Measurements from ENCODE around the gene SSR3. TPM values are rescaled to one million over a fixed set of nuclear protein-coding genes. Genes with fewer than 3 reads are reported as not detected.

The SSR3 gene
- total RNA-seq, 1 donor from 2014 or later: 562 TPM

DNA sequence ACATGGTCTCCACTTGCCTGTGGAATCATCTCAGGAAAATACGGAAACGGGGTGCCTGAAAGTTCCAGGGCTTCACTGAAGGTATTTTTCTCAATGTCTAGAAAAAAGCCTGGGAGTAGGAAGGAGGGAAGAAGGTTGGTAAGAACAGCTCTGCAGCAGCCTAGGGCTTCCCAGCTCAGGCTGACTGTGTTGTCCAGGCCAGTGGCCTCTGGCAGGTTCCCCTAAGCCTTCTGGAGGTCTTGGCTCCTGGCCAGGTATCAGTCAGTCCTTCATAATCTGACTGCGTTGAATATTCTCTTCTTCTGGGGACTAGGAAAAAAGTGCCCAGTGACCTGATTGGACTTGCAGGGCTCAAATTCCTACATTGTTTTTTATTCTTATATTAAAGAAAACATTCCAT is 38.6 kb downstream of the SSR3 start:
- Mint-ChIP-seq H3K9me3 (ENCODE audit: unreplicated experiment) (no peaks in the 10 kb centered on the region), H3K27me3 (ENCODE audit: low read depth, unreplicated experiment) (no peaks in the 10 kb centered on the region), H3K4me1 (ENCODE audit: low read depth, unreplicated experiment) (peaks cover 10% of the 10 kb centered on the region), H3K27ac (ENCODE audit: unreplicated experiment) (no peak overlapping the region), H3K36me3 (ENCODE audit: low read depth, unreplicated experiment) (no peaks in the 10 kb centered on the region), H3K4me3 (ENCODE audit: unreplicated experiment) (no peak overlapping the region)
- Histone ChIP-seq H4K20me1 (ENCODE audit: insufficient read depth, low read length) (no peaks in the 10 kb centered on the region), H3K9ac (ENCODE audit: low read length) (no peak overlapping the region), H3K27ac (ENCODE audit: low read depth, low read length) (no peak overlapping the region), H3K4me2 (ENCODE audit: low read length) (no peak overlapping the region), H2AFZ (ENCODE audit: low read depth, low read length) (no peak overlapping the region), H3K79me2 (ENCODE audit: insufficient read depth, low read length) (no peaks in the 10 kb centered on the region), H3K4me3 (ENCODE audit: insufficient read depth, low read depth, low read length) (no peak overlapping the region), H3K9me3 (ENCODE audit: insufficient read depth, low read depth, low read length) (no peaks in the 10 kb centered on the region), H3K36me3 (ENCODE audit: insufficient read depth, low read length) (no peaks in the 10 kb centered on the region), H3K4me1 (ENCODE audit: insufficient read depth, low read length) (no peaks in the 10 kb centered on the region), H3K27me3 (ENCODE audit: insufficient read depth, low read length) (no peaks in the 10 kb centered on the region)
- DNase-seq (ENCODE audit: low read depth) (no peak), FAIRE-seq (no peak)
- TF ChIP-seq EZH2 (IDR thresholded peaks at IDR 0.05; ENCODE audit: insufficient read depth, low read length): no peak
- TF ChIP-seq, protein P1, sequence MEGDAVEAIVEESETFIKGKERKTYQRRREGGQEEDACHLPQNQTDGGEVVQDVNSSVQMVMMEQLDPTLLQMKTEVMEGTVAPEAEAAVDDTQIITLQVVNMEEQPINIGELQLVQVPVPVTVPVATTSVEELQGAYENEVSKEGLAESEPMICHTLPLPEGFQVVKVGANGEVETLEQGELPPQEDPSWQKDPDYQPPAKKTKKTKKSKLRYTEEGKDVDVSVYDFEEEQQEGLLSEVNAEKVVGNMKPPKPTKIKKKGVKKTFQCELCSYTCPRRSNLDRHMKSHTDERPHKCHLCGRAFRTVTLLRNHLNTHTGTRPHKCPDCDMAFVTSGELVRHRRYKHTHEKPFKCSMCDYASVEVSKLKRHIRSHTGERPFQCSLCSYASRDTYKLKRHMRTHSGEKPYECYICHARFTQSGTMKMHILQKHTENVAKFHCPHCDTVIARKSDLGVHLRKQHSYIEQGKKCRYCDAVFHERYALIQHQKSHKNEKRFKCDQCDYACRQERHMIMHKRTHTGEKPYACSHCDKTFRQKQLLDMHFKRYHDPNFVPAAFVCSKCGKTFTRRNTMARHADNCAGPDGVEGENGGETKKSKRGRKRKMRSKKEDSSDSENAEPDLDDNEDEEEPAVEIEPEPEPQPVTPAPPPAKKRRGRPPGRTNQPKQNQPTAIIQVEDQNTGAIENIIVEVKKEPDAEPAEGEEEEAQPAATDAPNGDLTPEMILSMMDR (IDR thresholded peaks at IDR 0.05; ENCODE audit: insufficient read depth, low read depth, low read length): no peak

DNA sequence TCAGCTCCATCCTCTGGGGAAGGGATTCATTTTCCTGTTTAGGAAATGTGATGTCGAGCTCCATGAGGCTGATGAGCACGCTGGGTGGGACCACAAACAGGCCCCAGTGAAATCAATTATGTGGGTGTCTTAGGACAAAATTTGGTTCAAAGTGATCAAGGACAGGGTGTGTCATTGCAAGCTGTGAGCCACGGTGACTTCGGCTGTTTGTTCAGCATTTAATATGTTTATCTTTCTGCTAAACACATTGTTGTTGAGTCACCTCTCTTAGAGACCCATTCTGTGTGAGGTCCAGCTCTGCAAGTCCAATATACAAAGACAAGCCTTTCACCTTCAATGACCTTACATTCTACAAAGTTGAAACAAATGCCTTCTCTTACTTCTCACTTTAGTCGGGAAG is 41.3 kb downstream of the SSR3 start:
- H3K36me3 ChIP-seq (ENCODE audit: insufficient read depth, low read length): no peaks in the 10 kb centered on the region
- DNase-seq (ENCODE audit: low read depth): no peak
- H3K4me1 ChIP-seq (ENCODE audit: insufficient read depth, low read length): no peaks in the 10 kb centered on the region
- Mint-ChIP-seq H3K36me3 (ENCODE audit: low read depth, unreplicated experiment) (no peaks in the 10 kb centered on the region), H3K27me3 (ENCODE audit: low read depth, unreplicated experiment) (no peaks in the 10 kb centered on the region), H3K27ac (ENCODE audit: unreplicated experiment) (no peak overlapping the region), H3K4me3 (ENCODE audit: unreplicated experiment) (no peak overlapping the region), H3K4me1 (ENCODE audit: low read depth, unreplicated experiment) (peaks cover 3% of the 10 kb centered on the region), H3K9me3 (ENCODE audit: unreplicated experiment) (no peaks in the 10 kb centered on the region)
- no peak overlapping the region for H3K9ac ChIP-seq (ENCODE audit: low read length)
- no peak overlapping the region for H3K27ac ChIP-seq (ENCODE audit: low read depth, low read length)
- no peak overlapping the region for H3K4me2 ChIP-seq (ENCODE audit: low read length)
- no peaks in the 10 kb centered on the region for H3K79me2 ChIP-seq (ENCODE audit: insufficient read depth, low read length)
- no peak overlapping the region for H2AFZ ChIP-seq (ENCODE audit: low read depth, low read length)
- H3K4me3 ChIP-seq (ENCODE audit: insufficient read depth, low read depth, low read length): no peak overlapping the region
- no peaks in the 10 kb centered on the region for H4K20me1 ChIP-seq (ENCODE audit: insufficient read depth, low read length)
- no peaks in the 10 kb centered on the region for H3K9me3 ChIP-seq (ENCODE audit: insufficient read depth, low read depth, low read length)
- FAIRE-seq: no peak
- H3K27me3 ChIP-seq (ENCODE audit: insufficient read depth, low read length): no peaks in the 10 kb centered on the region
- no peak for TF ChIP-seq EZH2 (IDR thresholded peaks at IDR 0.05; ENCODE audit: insufficient read depth, low read length)

DNA sequence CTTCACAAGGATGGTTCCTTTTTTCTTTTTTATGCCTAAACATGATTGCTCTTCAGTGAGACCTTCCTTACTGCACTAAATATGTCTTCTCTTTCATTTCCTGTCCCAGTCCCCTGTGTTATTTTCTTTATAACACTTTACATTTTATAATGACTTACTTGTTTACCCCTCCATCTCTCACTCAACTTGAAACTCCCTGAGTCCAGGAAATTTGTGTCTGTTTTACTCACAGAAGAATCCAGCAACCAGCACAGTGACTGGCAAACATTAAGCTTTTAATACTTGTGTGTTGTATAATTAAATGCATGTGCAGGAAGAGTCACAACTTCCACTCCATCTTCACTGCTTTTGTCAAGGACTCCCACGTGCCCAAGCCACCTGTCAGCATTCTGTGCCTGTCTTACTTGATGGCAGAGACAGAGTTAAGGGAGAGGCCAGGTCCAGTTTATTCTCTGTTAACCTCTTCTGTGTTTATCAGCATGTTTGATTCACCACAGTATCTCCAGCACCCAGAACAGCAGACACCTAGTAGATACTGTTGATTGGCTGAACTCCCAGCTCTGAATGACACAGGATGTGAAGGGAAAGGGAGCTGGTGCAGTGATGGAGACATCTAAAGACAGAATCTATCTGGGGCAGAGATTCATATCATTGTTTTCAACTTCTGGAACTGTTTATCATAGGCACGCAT is 42.8 kb downstream of the SSR3 start:
- Mint-ChIP-seq H3K4me1 (ENCODE audit: low read depth, unreplicated experiment) (peaks cover under 1% of the 10 kb centered on the region), H3K36me3 (ENCODE audit: low read depth, unreplicated experiment) (no peaks in the 10 kb centered on the region), H3K27me3 (ENCODE audit: low read depth, unreplicated experiment) (no peaks in the 10 kb centered on the region), H3K27ac (ENCODE audit: unreplicated experiment) (no peak overlapping the region), H3K4me3 (ENCODE audit: unreplicated experiment) (no peak overlapping the region), H3K9me3 (ENCODE audit: unreplicated experiment) (no peaks in the 10 kb centered on the region)
- no peaks in the 10 kb centered on the region for H4K20me1 ChIP-seq (ENCODE audit: insufficient read depth, low read length)
- FAIRE-seq (no peak), DNase-seq (ENCODE audit: low read depth) (no peak)
- no peak overlapping the region for H3K4me2 ChIP-seq (ENCODE audit: low read length)
- H2AFZ ChIP-seq (ENCODE audit: low read depth, low read length): no peak overlapping the region
- no peaks in the 10 kb centered on the region for H3K9me3 ChIP-seq (ENCODE audit: insufficient read depth, low read depth, low read length)
- H3K27me3 ChIP-seq (ENCODE audit: insufficient read depth, low read length): no peaks in the 10 kb centered on the region
- H3K9ac ChIP-seq (ENCODE audit: low read length): no peak overlapping the region
- H3K27ac ChIP-seq (ENCODE audit: low read depth, low read length): no peak overlapping the region
- no peaks in the 10 kb centered on the region for H3K79me2 ChIP-seq (ENCODE audit: insufficient read depth, low read length)
- no peak overlapping the region for H3K4me3 ChIP-seq (ENCODE audit: insufficient read depth, low read depth, low read length)
- H3K4me1 ChIP-seq (ENCODE audit: insufficient read depth, low read length): no peaks in the 10 kb centered on the region
- no peak for TF ChIP-seq EZH2 (IDR thresholded peaks at IDR 0.05; ENCODE audit: insufficient read depth, low read length)
- TF ChIP-seq, protein P1 (IDR thresholded peaks at IDR 0.05; ENCODE audit: insufficient read depth, low read depth, low read length): no peak
- H3K36me3 ChIP-seq (ENCODE audit: insufficient read depth, low read length): no peaks in the 10 kb centered on the region

Data from astrocyte (in vitro differentiated cells and primary cell).